C4-2B (cell line): ENCODE data around the gene IGFBP3.

Experiments
- ZFX ChIP-seq: fragments of 450-650 bp; IDR thresholded peaks from 2 replicates; pipeline ENCODE4 v1.6.1; 2017
- TF ChIP-seq, protein P1 (sequence below): fragments of 450-650 bp; conservative IDR thresholded peaks from 2 replicates; pipeline ENCODE4 v1.5.1; 2017; ENCODE audit warnings: mild to moderate bottlenecking

DNA sequence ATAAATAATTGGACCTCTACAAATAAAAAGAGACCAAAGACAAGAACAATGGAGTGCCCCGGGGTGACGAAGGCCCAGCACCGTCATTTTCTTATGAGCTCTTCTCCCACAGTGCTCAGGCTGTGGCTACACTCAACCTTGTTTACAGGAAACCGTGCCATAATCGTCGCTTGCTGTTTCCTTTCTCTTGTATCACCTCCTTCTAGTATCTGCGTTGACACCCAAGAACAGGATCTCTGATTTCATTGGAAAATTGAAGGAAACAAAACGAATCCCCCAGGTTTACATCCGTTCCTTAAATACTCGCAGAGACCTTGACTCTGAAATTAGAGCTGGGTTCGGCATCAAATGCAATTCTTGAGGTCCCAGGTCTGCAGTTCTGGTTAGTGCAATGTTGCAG lies 1.7 kb upstream of the IGFBP3 start:
- TF ChIP-seq, protein P1, sequence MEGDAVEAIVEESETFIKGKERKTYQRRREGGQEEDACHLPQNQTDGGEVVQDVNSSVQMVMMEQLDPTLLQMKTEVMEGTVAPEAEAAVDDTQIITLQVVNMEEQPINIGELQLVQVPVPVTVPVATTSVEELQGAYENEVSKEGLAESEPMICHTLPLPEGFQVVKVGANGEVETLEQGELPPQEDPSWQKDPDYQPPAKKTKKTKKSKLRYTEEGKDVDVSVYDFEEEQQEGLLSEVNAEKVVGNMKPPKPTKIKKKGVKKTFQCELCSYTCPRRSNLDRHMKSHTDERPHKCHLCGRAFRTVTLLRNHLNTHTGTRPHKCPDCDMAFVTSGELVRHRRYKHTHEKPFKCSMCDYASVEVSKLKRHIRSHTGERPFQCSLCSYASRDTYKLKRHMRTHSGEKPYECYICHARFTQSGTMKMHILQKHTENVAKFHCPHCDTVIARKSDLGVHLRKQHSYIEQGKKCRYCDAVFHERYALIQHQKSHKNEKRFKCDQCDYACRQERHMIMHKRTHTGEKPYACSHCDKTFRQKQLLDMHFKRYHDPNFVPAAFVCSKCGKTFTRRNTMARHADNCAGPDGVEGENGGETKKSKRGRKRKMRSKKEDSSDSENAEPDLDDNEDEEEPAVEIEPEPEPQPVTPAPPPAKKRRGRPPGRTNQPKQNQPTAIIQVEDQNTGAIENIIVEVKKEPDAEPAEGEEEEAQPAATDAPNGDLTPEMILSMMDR, result no peak
- no peak for TF ChIP-seq ZFX
